GM13977 (cell line): ENCODE data around the gene C1orf174.

Source experiments
- DNase-seq: peaks from one replicate; pipeline ENCODE4 v3.0.0; 2012; ENCODE audit warnings: low spot score
- CTCF ChIP-seq: IDR thresholded peaks from 2 replicates; pipeline ENCODE4 v1.5.1; 2012; ENCODE audit warnings: mild to moderate bottlenecking, control low read depth; ENCODE audit not compliant: insufficient read depth; ENCODE audit errors: extremely low read depth, missing control alignments
- in situ Hi-C: fragments of 300-500 bp; cut with MboI; formaldehyde crosslinking; loops from one replicate; pipeline ENCODE4 v1.12.0; 2022; ENCODE audit warnings: low sequenced_read_pairs, low pct_unique_long_range_greater_than_20kb, mixed read lengths, inconsistent platforms; ENCODE audit not compliant: unreplicated experiment

Gene C1orf174

DNA sequence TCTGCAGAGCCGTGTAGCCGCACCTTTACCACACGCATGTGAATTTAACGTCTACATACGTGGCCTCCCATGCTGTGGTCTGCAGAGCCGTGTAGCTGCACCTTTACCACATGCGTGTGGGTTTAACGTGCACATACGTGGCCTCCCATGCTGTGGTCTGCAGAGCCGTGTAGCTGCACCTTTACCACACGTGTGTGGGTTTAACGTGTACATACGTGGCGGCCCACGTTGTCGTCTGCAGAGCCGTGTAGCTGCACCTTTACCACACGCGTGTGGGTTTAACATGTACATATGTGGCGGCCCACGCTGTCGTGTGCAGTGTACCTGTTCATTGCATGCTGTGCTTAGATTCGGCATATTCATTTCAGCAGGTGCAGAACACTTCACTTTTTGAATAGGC is 25.3 kb downstream of the C1orf174 start:
- in situ Hi-C loops = no loop called here
- TF ChIP-seq CTCF = no peak
- DNase-seq = no peak

GRCh38 chr1:3872546-3872945 is 27.5 kb downstream of the C1orf174 start:
- no peak for DNase-seq
- in situ Hi-C loops = no loop called here
- no peak for TF ChIP-seq CTCF

- TF ChIP-seq CTCF = no peak
- DNase-seq = no peak
- in situ Hi-C loops = no loop called here
Observed at GRCh38 chr1:3871451-3871805, 28.6 kb downstream of the C1orf174 start.

- TF ChIP-seq CTCF = no peak
- DNase-seq = no peak
- in situ Hi-C loops = no loop called here
Observed at GRCh38 chr1:3869751-3870301, 30.2 kb downstream of the C1orf174 start.

DNA sequence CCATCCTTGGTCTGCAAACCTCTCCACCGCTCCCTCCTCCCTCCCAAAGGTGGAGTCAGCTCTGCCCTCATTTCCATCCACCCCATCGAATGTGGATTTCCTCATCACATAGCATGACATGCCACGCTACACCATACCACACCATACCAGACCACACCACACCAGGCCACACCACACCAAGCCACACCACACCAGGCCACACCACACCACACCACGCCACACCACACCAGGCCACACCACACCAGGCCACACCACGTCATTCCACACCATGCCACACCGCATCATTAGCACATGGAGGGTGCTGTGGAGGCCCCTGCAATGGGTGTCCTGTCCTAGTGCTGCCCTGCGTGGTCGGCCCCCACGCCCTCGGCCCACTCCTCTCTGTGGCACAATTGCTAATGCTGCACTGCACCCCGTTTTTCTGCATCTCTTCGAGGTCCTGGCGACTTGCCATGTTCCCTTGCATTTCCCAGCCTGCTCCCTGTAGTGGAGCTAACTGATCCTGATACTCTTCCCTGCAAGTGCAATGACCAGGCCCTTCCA is 31.5 kb downstream of the C1orf174 start:
- in situ Hi-C loops = no loop called here
- DNase-seq = no peak
- no peak for TF ChIP-seq CTCF

DNA sequence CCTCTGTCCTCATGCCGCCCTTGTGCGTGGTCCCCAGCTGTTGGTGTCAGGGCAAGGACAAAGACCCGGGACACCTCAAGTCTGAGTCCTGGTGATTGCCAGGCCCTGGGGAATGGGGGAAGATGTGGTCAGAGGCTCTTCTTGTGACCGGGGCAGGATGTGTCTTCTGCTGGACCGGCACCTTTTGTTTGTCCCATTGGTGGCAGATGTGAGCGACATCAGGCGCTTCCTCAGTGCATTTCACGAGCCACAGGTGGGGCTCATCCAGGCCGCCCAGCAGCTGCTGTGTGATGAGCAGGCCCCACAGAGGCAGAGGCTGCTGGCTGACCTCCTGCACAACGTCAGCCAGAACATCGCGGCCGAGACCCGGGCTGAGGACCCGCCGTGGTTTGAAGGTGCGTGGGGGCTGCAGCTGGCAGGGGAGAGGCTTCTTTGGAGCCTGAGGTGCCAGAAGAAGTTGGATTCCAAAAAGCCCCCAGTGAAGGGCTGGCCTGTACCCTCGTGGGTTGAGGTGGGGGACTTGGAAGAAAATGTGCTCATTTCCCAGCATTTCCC is 34.4 kb downstream of the C1orf174 start:
- no peak for TF ChIP-seq CTCF
- in situ Hi-C loops = no loop called here
- no peak for DNase-seq
